GM12875 (cell line): ENCODE results near the gene HLA-A.

Experiments used
- H3K4me3 ChIP-seq: one replicate; pipeline ENCODE4 v1.5.1; 2011; ENCODE audit warnings: low read depth, low read length, control low read depth
- CTCF ChIP-seq: IDR thresholded peaks from 2 replicates; pipeline ENCODE4 v1.5.1; 2011; ENCODE audit warnings: low read depth, mild to moderate bottlenecking, control low read depth, inconsistent platforms, low read length, moderate library complexity, borderline replicate concordance; ENCODE audit not compliant: insufficient read depth

Gene HLA-A

GRCh38 chr6:29953686-29954085 is 11.4 kb downstream of the HLA-A start:
- TF ChIP-seq CTCF = no peak
- H3K4me3 ChIP-seq = no peak overlapping the region

- TF ChIP-seq CTCF = no peak
- H3K4me3 ChIP-seq = no peak overlapping the region
These were observed 11.9 kb downstream of the HLA-A start for GRCh38 chr6:29954272-29954671.

- no peak for TF ChIP-seq CTCF
- no peak overlapping the region for H3K4me3 ChIP-seq
These were observed 13.5 kb downstream of the HLA-A start for GRCh38 chr6:29955783-29956182.

GRCh38 chr6:29956518-29956917 is 14.2 kb downstream of the HLA-A start:
- no peak overlapping the region for H3K4me3 ChIP-seq
- TF ChIP-seq CTCF = no peak

- TF ChIP-seq CTCF = no peak
These were observed 15.7 kb downstream of the HLA-A start for GRCh38 chr6:29958046-29958445.

GRCh38 chr6:29958921-29959320 is 16.6 kb downstream of the HLA-A start:
- TF ChIP-seq CTCF = no peak
- H3K4me3 ChIP-seq = no peak overlapping the region

More at GRCh38 chr6:29958046-29958445, 15.7 kb downstream of the HLA-A start:
- no peak overlapping the region for H3K4me3 ChIP-seq

GRCh38 chr6:29959467-29959866 is 17.1 kb downstream of the HLA-A start:
- TF ChIP-seq CTCF = no peak
- no peak overlapping the region for H3K4me3 ChIP-seq
